Measurements from ENCODE around the gene CD99L2.

DNA sequence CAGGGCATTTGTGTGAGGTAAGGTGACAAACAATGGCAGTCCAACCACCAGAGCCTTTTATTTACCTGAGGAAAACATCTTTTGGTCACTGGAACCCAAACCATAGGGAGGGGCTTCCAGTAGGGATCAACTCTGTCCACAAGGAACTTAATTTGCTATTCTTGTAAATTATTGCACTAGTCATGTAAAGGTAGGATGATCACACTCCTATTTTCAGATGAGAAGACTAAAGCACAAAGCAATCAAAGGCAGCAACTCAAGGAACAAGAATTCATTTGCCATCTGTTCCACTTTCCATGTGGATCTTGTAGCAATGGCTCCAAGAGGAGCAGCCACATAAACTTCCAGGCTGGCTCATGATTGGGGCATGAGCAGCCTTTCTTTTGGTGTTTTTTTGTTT is 35.3 kb downstream of the CD99L2 start:
- TF ChIP-seq CTCF (IDR thresholded peaks at IDR 0.05 in 4 of 5, conservative IDR thresholded peaks at IDR 0.05 in 1 of 5) (no peak), POLR2A (IDR thresholded peaks at IDR 0.05) (no peak)
